Measurements from ENCODE around the gene SEPTIN1. TPM values are rescaled to one million over a fixed set of nuclear protein-coding genes. Genes with fewer than 3 reads are reported as not detected.

Gene SEPTIN1
- total and polyA plus RNA-seq, 2 of the 13 experiments (the other 11 are each of a cell fraction or from before 2014, with no cell fraction given), result 0.18 to 0.67 TPM

DNA sequence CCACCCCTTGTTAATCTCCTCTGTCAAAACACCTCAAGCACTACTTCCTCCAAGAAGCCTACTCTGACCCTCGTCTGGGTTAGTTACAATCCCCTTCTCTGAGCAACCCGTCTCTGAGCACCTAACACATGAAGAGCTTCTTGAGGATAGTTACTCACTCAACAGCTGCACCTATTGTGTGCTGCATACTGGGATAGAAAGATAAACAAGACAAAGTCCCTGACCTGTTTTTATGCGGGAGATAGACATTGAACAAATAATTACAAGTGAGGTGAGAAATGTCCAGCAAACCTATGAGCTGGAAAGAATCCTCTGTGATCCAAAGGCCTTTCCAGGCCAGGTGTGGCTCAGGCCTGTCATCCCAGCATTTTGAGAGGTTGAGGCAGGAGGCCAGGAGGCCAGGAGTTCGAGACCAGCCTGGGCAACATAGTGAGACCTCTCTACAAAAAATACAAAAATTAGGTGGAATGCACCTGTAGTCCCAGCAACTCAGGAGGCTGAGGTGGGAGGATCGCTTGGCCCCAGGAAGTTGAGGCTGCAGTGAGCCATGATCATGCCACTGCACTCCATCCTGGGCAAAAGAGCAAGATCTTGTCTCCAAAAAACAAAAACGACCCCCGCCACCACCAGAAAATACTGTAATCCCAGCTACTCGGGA lies 19.5 kb upstream of the SEPTIN1 start (continued):
- TF ChIP-seq, protein P1, sequence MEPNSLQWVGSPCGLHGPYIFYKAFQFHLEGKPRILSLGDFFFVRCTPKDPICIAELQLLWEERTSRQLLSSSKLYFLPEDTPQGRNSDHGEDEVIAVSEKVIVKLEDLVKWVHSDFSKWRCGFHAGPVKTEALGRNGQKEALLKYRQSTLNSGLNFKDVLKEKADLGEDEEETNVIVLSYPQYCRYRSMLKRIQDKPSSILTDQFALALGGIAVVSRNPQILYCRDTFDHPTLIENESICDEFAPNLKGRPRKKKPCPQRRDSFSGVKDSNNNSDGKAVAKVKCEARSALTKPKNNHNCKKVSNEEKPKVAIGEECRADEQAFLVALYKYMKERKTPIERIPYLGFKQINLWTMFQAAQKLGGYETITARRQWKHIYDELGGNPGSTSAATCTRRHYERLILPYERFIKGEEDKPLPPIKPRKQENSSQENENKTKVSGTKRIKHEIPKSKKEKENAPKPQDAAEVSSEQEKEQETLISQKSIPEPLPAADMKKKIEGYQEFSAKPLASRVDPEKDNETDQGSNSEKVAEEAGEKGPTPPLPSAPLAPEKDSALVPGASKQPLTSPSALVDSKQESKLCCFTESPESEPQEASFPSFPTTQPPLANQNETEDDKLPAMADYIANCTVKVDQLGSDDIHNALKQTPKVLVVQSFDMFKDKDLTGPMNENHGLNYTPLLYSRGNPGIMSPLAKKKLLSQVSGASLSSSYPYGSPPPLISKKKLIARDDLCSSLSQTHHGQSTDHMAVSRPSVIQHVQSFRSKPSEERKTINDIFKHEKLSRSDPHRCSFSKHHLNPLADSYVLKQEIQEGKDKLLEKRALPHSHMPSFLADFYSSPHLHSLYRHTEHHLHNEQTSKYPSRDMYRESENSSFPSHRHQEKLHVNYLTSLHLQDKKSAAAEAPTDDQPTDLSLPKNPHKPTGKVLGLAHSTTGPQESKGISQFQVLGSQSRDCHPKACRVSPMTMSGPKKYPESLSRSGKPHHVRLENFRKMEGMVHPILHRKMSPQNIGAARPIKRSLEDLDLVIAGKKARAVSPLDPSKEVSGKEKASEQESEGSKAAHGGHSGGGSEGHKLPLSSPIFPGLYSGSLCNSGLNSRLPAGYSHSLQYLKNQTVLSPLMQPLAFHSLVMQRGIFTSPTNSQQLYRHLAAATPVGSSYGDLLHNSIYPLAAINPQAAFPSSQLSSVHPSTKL (CRISPR knock-in tag; IDR thresholded peaks at IDR 0.05), result peak; percentile 80
- no peak for TF ChIP-seq KDM4B (CRISPR knock-in tag; IDR thresholded peaks at IDR 0.05)
- no peak for TF ChIP-seq NR1H2 (CRISPR knock-in tag; IDR thresholded peaks at IDR 0.05; ENCODE audit: borderline replicate concordance, low read depth)
- TF ChIP-seq, protein P2, sequence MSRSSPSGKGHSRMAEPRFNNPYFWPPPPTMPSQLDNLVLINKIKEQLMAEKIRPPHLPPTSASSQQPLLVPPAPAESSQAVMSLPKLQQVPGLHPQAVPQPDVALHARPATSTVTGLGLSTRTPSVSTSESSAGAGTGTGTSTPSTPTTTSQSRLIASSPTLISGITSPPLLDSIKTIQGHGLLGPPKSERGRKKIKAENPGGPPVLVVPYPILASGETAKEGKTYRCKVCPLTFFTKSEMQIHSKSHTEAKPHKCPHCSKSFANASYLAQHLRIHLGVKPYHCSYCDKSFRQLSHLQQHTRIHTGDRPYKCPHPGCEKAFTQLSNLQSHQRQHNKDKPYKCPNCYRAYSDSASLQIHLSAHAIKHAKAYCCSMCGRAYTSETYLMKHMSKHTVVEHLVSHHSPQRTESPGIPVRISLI (CRISPR knock-in tag; IDR thresholded peaks at IDR 0.05; ENCODE audit: borderline replicate concordance), result 0 out of 2 replicates have a peak, but pooled peaks have one; percentile 23
- no peak for TF ChIP-seq KLF9 (CRISPR knock-in tag; IDR thresholded peaks at IDR 0.05; ENCODE audit: low read depth)
- peak; percentile 34; the same call in 1 of the 2 replicates for TF ChIP-seq KMT2B (CRISPR knock-in tag; IDR thresholded peaks at IDR 0.05)
- peak; percentile 63; the same call in 1 of the 2 replicates for TF ChIP-seq SIX1 (CRISPR knock-in tag; IDR thresholded peaks at IDR 0.05; ENCODE audit: borderline replicate concordance)
- no peak for TF ChIP-seq ONECUT2 (CRISPR knock-in tag; IDR thresholded peaks at IDR 0.05)
- no peak for TF ChIP-seq KLF11 (CRISPR knock-in tag; IDR thresholded peaks at IDR 0.05)
- TF ChIP-seq, protein P3, sequence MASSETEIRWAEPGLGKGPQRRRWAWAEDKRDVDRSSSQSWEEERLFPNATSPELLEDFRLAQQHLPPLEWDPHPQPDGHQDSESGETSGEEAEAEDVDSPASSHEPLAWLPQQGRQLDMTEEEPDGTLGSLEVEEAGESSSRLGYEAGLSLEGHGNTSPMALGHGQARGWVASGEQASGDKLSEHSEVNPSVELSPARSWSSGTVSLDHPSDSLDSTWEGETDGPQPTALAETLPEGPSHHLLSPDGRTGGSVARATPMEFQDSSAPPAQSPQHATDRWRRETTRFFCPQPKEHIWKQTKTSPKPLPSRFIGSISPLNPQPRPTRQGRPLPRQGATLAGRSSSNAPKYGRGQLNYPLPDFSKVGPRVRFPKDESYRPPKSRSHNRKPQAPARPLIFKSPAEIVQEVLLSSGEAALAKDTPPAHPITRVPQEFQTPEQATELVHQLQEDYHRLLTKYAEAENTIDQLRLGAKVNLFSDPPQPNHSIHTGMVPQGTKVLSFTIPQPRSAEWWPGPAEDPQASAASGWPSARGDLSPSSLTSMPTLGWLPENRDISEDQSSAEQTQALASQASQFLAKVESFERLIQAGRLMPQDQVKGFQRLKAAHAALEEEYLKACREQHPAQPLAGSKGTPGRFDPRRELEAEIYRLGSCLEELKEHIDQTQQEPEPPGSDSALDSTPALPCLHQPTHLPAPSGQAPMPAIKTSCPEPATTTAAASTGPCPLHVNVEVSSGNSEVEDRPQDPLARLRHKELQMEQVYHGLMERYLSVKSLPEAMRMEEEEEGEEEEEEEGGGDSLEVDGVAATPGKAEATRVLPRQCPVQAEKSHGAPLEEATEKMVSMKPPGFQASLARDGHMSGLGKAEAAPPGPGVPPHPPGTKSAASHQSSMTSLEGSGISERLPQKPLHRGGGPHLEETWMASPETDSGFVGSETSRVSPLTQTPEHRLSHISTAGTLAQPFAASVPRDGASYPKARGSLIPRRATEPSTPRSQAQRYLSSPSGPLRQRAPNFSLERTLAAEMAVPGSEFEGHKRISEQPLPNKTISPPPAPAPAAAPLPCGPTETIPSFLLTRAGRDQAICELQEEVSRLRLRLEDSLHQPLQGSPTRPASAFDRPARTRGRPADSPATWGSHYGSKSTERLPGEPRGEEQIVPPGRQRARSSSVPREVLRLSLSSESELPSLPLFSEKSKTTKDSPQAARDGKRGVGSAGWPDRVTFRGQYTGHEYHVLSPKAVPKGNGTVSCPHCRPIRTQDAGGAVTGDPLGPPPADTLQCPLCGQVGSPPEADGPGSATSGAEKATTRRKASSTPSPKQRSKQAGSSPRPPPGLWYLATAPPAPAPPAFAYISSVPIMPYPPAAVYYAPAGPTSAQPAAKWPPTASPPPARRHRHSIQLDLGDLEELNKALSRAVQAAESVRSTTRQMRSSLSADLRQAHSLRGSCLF (CRISPR knock-in tag; IDR thresholded peaks at IDR 0.05; ENCODE audit: borderline replicate concordance), result no peak
- no peak for TF ChIP-seq ZNF234 (CRISPR knock-in tag; conservative IDR thresholded peaks at IDR 0.05)
- no peak for TF ChIP-seq ZNF496 (CRISPR knock-in tag; IDR thresholded peaks at IDR 0.05; ENCODE audit: insufficient replicate concordance)
- TF ChIP-seq, protein P4, sequence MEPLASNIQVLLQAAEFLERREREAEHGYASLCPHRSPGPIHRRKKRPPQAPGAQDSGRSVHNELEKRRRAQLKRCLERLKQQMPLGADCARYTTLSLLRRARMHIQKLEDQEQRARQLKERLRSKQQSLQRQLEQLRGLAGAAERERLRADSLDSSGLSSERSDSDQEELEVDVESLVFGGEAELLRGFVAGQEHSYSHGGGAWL (CRISPR knock-in tag; IDR thresholded peaks at IDR 0.05), result no peak
- TF ChIP-seq ZNF451 (CRISPR knock-in tag; IDR thresholded peaks at IDR 0.05), result no peak
- TF ChIP-seq ZFP82 (CRISPR knock-in tag; IDR thresholded peaks at IDR 0.05; ENCODE audit: borderline replicate concordance), result peak; percentile 75; the same call in 1 of the 2 replicates
